HUES6 (cell line): ENCODE data around the gene HINT1.

Source experiments
- H3K27ac ChIP-seq: 2 replicates; pipeline ENCODE4 v1.7.0; 2013; ENCODE audit warnings: low read depth, mild to moderate bottlenecking, low read length, inconsistent platforms
- H3K27me3 ChIP-seq: 2 replicates; pipeline ENCODE4 v1.6.1; 2013; ENCODE audit warnings: low read length; ENCODE audit not compliant: control insufficient read depth, insufficient read depth
- H3K36me3 ChIP-seq: 2 replicates; pipeline ENCODE4 v1.6.1; 2013; ENCODE audit warnings: low read length; ENCODE audit not compliant: control insufficient read depth, insufficient read depth
- H3K4me1 ChIP-seq: 2 replicates; pipeline ENCODE4 v1.6.1; 2013; ENCODE audit warnings: low read length; ENCODE audit not compliant: control insufficient read depth, insufficient read depth
- H3K4me3 ChIP-seq: 2 replicates; pipeline ENCODE4 v1.5.1; 2013; ENCODE audit warnings: low read depth, low read length
- H3K9ac ChIP-seq: one replicate; pipeline ENCODE4 v1.6.1; 2013; ENCODE audit warnings: mild to moderate bottlenecking, low read length
- H3K9me3 ChIP-seq: 2 replicates; pipeline ENCODE4 v1.6.1; 2013; ENCODE audit warnings: low read depth, low read length; ENCODE audit not compliant: control insufficient read depth, insufficient read depth

HINT1 gene

GRCh38 chr5:131109540-131110255 is 55.4 kb downstream of the HINT1 start:
- Histone ChIP-seq H3K36me3 (no peaks in the 10 kb centered on the region), H3K9ac (no peak overlapping the region), H3K9me3 (no peaks in the 10 kb centered on the region), H3K27me3 (no peaks in the 10 kb centered on the region), H3K4me1 (0 out of 2 replicates have a peak, but pooled peaks cover 4% of the 10 kb centered on the region), H3K4me3 (no peak overlapping the region), H3K27ac (no peak overlapping the region)
